ENCODE results near the gene PTPRG. TPM values are rescaled to one million over a fixed set of nuclear protein-coding genes. Genes with fewer than 3 reads are reported as not detected.

Gene PTPRG
- total and polyA plus RNA-seq, 2 of the 13 experiments (the other 11 are each of a cell fraction or from before 2014, with no cell fraction given), result 8.0 to 25.3 TPM

DNA sequence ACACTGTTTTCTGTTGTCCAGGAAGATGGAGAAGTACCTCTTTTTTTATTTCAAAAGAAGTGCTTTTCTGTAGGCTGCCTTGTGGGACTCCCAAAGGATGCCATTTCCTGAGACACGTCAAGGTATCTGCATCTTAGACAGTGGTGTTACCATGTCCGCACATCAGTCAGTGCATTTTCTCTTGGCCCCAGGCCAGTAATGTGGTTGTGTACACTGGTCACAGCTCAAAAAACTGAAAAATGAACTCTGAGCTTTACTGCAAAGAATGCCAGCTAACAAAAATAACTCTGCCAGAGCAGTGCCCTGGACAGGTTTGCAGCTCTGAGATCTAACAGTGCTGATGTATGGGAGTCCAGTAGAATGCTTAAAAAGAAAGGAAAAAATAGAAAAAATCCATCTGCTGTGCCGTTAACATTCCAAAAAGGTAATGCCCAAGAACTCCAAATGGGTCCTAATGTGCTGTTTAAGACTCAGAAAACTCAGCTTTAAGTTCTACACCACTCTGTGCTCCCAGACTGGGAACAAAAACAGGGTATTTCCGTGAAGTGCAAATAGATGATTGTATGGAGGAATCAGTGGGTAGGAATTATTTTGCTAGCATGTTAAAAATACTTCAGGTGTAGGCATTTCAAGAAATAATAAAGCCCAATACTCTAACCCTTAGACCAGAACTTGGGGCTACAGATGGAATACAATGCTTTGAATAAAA is 496.1 kb downstream of the PTPRG start (continued):
- no peak for TF ChIP-seq THAP11 (CRISPR knock-in tag; IDR thresholded peaks at IDR 0.05)
- TF ChIP-seq, protein P1, sequence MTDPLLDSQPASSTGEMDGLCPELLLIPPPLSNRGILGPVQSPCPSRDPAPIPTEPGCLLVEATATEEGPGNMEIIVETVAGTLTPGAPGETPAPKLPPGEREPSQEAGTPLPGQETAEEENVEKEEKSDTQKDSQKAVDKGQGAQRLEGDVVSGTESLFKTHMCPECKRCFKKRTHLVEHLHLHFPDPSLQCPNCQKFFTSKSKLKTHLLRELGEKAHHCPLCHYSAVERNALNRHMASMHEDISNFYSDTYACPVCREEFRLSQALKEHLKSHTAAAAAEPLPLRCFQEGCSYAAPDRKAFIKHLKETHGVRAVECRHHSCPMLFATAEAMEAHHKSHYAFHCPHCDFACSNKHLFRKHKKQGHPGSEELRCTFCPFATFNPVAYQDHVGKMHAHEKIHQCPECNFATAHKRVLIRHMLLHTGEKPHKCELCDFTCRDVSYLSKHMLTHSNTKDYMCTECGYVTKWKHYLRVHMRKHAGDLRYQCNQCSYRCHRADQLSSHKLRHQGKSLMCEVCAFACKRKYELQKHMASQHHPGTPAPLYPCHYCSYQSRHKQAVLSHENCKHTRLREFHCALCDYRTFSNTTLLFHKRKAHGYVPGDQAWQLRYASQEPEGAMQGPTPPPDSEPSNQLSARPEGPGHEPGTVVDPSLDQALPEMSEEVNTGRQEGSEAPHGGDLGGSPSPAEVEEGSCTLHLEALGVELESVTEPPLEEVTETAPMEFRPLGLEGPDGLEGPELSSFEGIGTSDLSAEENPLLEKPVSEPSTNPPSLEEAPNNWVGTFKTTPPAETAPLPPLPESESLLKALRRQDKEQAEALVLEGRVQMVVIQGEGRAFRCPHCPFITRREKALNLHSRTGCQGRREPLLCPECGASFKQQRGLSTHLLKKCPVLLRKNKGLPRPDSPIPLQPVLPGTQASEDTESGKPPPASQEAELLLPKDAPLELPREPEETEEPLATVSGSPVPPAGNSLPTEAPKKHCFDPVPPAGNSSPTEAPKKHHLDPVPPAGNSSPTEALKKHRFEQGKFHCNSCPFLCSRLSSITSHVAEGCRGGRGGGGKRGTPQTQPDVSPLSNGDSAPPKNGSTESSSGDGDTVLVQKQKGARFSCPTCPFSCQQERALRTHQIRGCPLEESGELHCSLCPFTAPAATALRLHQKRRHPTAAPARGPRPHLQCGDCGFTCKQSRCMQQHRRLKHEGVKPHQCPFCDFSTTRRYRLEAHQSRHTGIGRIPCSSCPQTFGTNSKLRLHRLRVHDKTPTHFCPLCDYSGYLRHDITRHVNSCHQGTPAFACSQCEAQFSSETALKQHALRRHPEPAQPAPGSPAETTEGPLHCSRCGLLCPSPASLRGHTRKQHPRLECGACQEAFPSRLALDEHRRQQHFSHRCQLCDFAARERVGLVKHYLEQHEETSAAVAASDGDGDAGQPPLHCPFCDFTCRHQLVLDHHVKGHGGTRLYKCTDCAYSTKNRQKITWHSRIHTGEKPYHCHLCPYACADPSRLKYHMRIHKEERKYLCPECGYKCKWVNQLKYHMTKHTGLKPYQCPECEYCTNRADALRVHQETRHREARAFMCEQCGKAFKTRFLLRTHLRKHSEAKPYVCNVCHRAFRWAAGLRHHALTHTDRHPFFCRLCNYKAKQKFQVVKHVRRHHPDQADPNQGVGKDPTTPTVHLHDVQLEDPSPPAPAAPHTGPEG (CRISPR knock-in tag; IDR thresholded peaks at IDR 0.05), result no peak
- no peak for TF ChIP-seq KAT8 (CRISPR knock-in tag; IDR thresholded peaks at IDR 0.05)
- no peak for TF ChIP-seq ZNF280D (CRISPR knock-in tag; IDR thresholded peaks at IDR 0.05)
- no peak for TF ChIP-seq ZNF543 (CRISPR knock-in tag; IDR thresholded peaks at IDR 0.05)
- TF ChIP-seq ZNF24 (IDR thresholded peaks at IDR 0.05), result no peak
- TF ChIP-seq ZNF296 (CRISPR knock-in tag; conservative IDR thresholded peaks at IDR 0.05), result no peak
- no peak for TF ChIP-seq ZNF34 (CRISPR knock-in tag; IDR thresholded peaks at IDR 0.05; ENCODE audit: borderline replicate concordance)
- no peak for TF ChIP-seq TRIM24 (CRISPR knock-in tag; IDR thresholded peaks at IDR 0.05)
- no peak for TF ChIP-seq BRCA1 (CRISPR knock-in tag; IDR thresholded peaks at IDR 0.05)
- no peak for TF ChIP-seq FOXA1 (IDR thresholded peaks at IDR 0.05)
- peak; percentile 82 for TF ChIP-seq FOXA1 (CRISPR knock-in tag; IDR thresholded peaks at IDR 0.05)
- TF ChIP-seq HNF4A (CRISPR knock-in tag; IDR thresholded peaks at IDR 0.05), result peak; percentile 81
- no peak for TF ChIP-seq ZFYVE20 (CRISPR knock-in tag; IDR thresholded peaks at IDR 0.05; ENCODE audit: borderline replicate concordance, low read depth)
- no peak for TF ChIP-seq ZNF703 (CRISPR knock-in tag; IDR thresholded peaks at IDR 0.05; ENCODE audit: borderline replicate concordance)
- no peak for TF ChIP-seq ZNF850 (CRISPR knock-in tag; conservative IDR thresholded peaks at IDR 0.05)
- no peak for TF ChIP-seq HCFC1 (IDR thresholded peaks at IDR 0.05; ENCODE audit: low read depth, low read length)
- TF ChIP-seq RFX1 (IDR thresholded peaks at IDR 0.05), result no peak
- TF ChIP-seq ZBTB37 (CRISPR knock-in tag; IDR thresholded peaks at IDR 0.05), result no peak
- TF ChIP-seq FOXM1 (CRISPR knock-in tag; IDR thresholded peaks at IDR 0.05), result no peak

Data from HepG2 (cell line).